ENCODE data around the gene ARPP19. TPM values are rescaled to one million over a fixed set of nuclear protein-coding genes. Genes with fewer than 3 reads are reported as not detected.

The ARPP19 gene
- total and polyA plus RNA-seq, 9 of the 15 experiments (the other 6 are each of a cell fraction or from before 2014, with no cell fraction given), result 33.3 to 102 (median 60.5) TPM

- Histone ChIP-seq H3K4me1 (replicated peaks in 1 of 2; ENCODE audit: control insufficient read depth in 2 of 2, insufficient read depth in 2 of 2, low read length in 2 of 2) (no peaks in the 10 kb centered on the region), H3K9ac (ENCODE audit: insufficient read depth in 1 of 2, low read depth in 2 of 2, low read length in 2 of 2) (no peak overlapping the region), H3K9me3 (replicated peaks; ENCODE audit: control insufficient read depth, insufficient read depth, low read depth, low read length) (no peaks in the 10 kb centered on the region), H3K27me3 (ENCODE audit: control insufficient read depth in 2 of 2, insufficient read depth in 2 of 2, low read length in 2 of 2) (no peaks in the 10 kb centered on the region), H2AFZ (ENCODE audit: low read depth, low read length) (no peak overlapping the region), H3K4me3 (no peak overlapping the region), H3K27ac (ENCODE audit: extremely low read depth, low read depth, low read length) (no peak overlapping the region), H3K9me1 (ENCODE audit: control insufficient read depth, insufficient read depth, low read length) (no peaks in the 10 kb centered on the region), H3K36me3 (ENCODE audit: control insufficient read depth, insufficient read depth, low read length) (no peaks in the 10 kb centered on the region), H4K20me1 (replicated peaks; ENCODE audit: control insufficient read depth, insufficient read depth, low read length) (no peaks in the 10 kb centered on the region), H3K79me2 (ENCODE audit: control insufficient read depth, insufficient read depth, low read length) (no peaks in the 10 kb centered on the region), H3K4me2 (ENCODE audit: insufficient read depth, low read length) (no peak overlapping the region)
- ChIA-PET CTCF (ENCODE audit: low intra/inter-chr PET ratio) (no interaction called here), POLR2A (no interaction called here)
- in situ Hi-C loops (cut with MboI), result no loop called here
- TF ChIP-seq XRCC5 (IDR thresholded peaks at IDR 0.05; ENCODE audit: low read depth, low read length) (no peak), ZNF184 (CRISPR knock-in tag; IDR thresholded peaks at IDR 0.05) (no peak), CHD4 (IDR thresholded peaks at IDR 0.05; ENCODE audit: insufficient read depth, insufficient replicate concordance, low read depth, low read length, poor library complexity, severe bottlenecking) (no peak), MTA3 (IDR thresholded peaks at IDR 0.05; ENCODE audit: borderline replicate concordance) (no peak), ZNF695 (CRISPR knock-in tag; IDR thresholded peaks at IDR 0.05) (no peak), RBFOX2 (IDR thresholded peaks at IDR 0.05; ENCODE audit: low read depth, low read length) (no peak), NCOR1 (IDR thresholded peaks at IDR 0.05) (no peak), ZNF830 (CRISPR knock-in tag; IDR thresholded peaks at IDR 0.05) (no peak), ZNF224 (CRISPR knock-in tag; IDR thresholded peaks at IDR 0.05) (no peak), ZNF143 (CRISPR knock-in tag; IDR thresholded peaks at IDR 0.05) (no peak), CTCFL (IDR thresholded peaks at IDR 0.05; ENCODE audit: borderline replicate concordance, insufficient read depth, low read depth, low read length, poor library complexity, severe bottlenecking) (no peak), VEZF1 (CRISPR knock-in tag; IDR thresholded peaks at IDR 0.05) (no peak)
- DNase-seq (ENCODE audit: extremely low read depth in 1 of 4, low spot score in 3 of 4), result no peak
- no peak for ATAC-seq
- BruUV-seq (replicated peaks), result no TSS peak
- intact Hi-C loops (cut with micrococcal nuclease), result no loop called here
- no peak for FAIRE-seq
- WGBS (ENCODE audit: insufficient coverage, low coverage, missing lambda C conversion rate), result 70% methylated on average over 1 of the region's 1 CpG
These were observed 48.2 kb upstream of the ARPP19 start for GRCh38 chr15:52617026-52617425.
